Esophagus muscularis mucosa (tissue), 4 donors: ENCODE measurements around the gene ACACA.

ENCODE experiments used
- EP300 ChIP-seq: sonication (generic); formaldehyde crosslinking; IDR thresholded peaks from one replicate; pipeline ENCODE4 v1.6.1; 2017; ENCODE audit warnings: antibody characterized with exemption
- POLR2A ChIP-seq: fragments of 450-650 bp; IDR thresholded peaks from one replicate; pipeline ENCODE4 v1.6.1; 2017; ENCODE audit warnings: antibody characterized with exemption, moderate library complexity, mild to moderate bottlenecking, low read depth
- POLR2AphosphoS5 ChIP-seq, 2 donors: sonication (generic); formaldehyde crosslinking; IDR thresholded peaks; one replicate each; pipeline ENCODE4 v1.6.1; 2017; ENCODE audit warnings: antibody characterized with exemption in 2 of 2
- TF ChIP-seq, protein P1 (sequence below), 3 experiments: fragments of 200-600 bp in 2 of 3; fragments of 450-650 bp in 1 of 3; sonication (generic) in 2 of 3; IDR thresholded peaks; one replicate each; pipeline ENCODE4 v1.5.1; 2017 to 2019; ENCODE audit warnings: antibody characterized with exemption in 3 of 3, mild to moderate bottlenecking in 2 of 3, moderate library complexity in 1 of 3

- TF ChIP-seq, protein P1, sequence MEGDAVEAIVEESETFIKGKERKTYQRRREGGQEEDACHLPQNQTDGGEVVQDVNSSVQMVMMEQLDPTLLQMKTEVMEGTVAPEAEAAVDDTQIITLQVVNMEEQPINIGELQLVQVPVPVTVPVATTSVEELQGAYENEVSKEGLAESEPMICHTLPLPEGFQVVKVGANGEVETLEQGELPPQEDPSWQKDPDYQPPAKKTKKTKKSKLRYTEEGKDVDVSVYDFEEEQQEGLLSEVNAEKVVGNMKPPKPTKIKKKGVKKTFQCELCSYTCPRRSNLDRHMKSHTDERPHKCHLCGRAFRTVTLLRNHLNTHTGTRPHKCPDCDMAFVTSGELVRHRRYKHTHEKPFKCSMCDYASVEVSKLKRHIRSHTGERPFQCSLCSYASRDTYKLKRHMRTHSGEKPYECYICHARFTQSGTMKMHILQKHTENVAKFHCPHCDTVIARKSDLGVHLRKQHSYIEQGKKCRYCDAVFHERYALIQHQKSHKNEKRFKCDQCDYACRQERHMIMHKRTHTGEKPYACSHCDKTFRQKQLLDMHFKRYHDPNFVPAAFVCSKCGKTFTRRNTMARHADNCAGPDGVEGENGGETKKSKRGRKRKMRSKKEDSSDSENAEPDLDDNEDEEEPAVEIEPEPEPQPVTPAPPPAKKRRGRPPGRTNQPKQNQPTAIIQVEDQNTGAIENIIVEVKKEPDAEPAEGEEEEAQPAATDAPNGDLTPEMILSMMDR (IDR thresholded peaks at IDR 0.05) = no peak
- no peak for TF ChIP-seq EP300
- no peak for TF ChIP-seq POLR2A
- TF ChIP-seq POLR2AphosphoS5 (IDR thresholded peaks at IDR 0.05) = no peak
These were observed 275.6 kb downstream of the ACACA start for GRCh38 chr17:37130984-37131446.
